MM.1S (cell line): ENCODE measurements around the gene MAP3K12.

Experiments
- DNase-seq: peaks from one replicate; pipeline ENCODE4 v3.0.0-alpha.2; 2015
- H2AFZ ChIP-seq: fragments of 300-600 bp; sonication (generic); 2 replicates; pipeline ENCODE4 v1.6.0; 2016; ENCODE audit warnings: antibody characterized with exemption, low read length
- H3F3A ChIP-seq: fragments of 300-600 bp; sonication (generic); 2 replicates; pipeline ENCODE4 v1.6.1; 2016; ENCODE audit warnings: mild to moderate bottlenecking, antibody characterized with exemption, low read length, moderate library complexity, mixed read lengths; ENCODE audit not compliant: insufficient read depth
- H3K27ac ChIP-seq: fragments of 300-600 bp; sonication (generic); 2 replicates; pipeline ENCODE4 v1.5.1; 2016; ENCODE audit warnings: mild to moderate bottlenecking, low read length
- H3K27me3 ChIP-seq: fragments of 300-600 bp; sonication (generic); replicated peaks from 2 replicates; pipeline ENCODE4 v1.6.0; 2016; ENCODE audit warnings: low read length; ENCODE audit not compliant: insufficient read depth
- H3K36me3 ChIP-seq: fragments of 300-600 bp; sonication (generic); replicated peaks from 2 replicates; pipeline ENCODE4 v1.6.1; 2016; ENCODE audit warnings: mild to moderate bottlenecking, low read length, mixed read lengths; ENCODE audit not compliant: insufficient read depth
- H3K4me1 ChIP-seq: fragments of 300-600 bp; sonication (generic); 2 replicates; pipeline ENCODE4 v1.6.1; 2016; ENCODE audit warnings: low read length, mixed read lengths
- H3K4me2 ChIP-seq: fragments of 300-600 bp; sonication (generic); 2 replicates; pipeline ENCODE4 v1.6.0; 2016; ENCODE audit warnings: low read depth, low read length
- H3K4me3 ChIP-seq: fragments of 300-600 bp; sonication (generic); 2 replicates; pipeline ENCODE4 v1.5.1; 2016; ENCODE audit warnings: low read length, mixed read lengths
- H3K79me2 ChIP-seq: fragments of 300-600 bp; sonication (generic); 2 replicates; pipeline ENCODE4 v1.6.1; 2016; ENCODE audit warnings: mixed run types, low read length, mixed read lengths
- H3K9ac ChIP-seq: fragments of 300-600 bp; sonication (generic); 2 replicates; pipeline ENCODE4 v1.6.1; 2016; ENCODE audit warnings: low read length, mixed read lengths
- H3K9me2 ChIP-seq: fragments of 300-600 bp; sonication (generic); replicated peaks from 2 replicates; pipeline ENCODE4 v1.6.1; 2016; ENCODE audit warnings: mild to moderate bottlenecking, low read length, mixed read lengths; ENCODE audit not compliant: insufficient read depth
- H3K9me3 ChIP-seq: fragments of 300-600 bp; sonication (generic); replicated peaks from 2 replicates; pipeline ENCODE4 v1.6.1; 2016; ENCODE audit warnings: mild to moderate bottlenecking, low read length, mixed read lengths; ENCODE audit not compliant: insufficient read depth
- H4K20me1 ChIP-seq: fragments of 300-600 bp; sonication (generic); 2 replicates; pipeline ENCODE4 v1.6.1; 2016; ENCODE audit warnings: mild to moderate bottlenecking, low read length, moderate library complexity, mixed read lengths; ENCODE audit not compliant: insufficient read depth
- CTCF ChIP-seq: fragments of 300-600 bp; sonication (generic); IDR thresholded peaks from 2 replicates; pipeline ENCODE4 v1.5.1; 2016; ENCODE audit warnings: antibody characterized with exemption, low read length, mixed read lengths
- EZH2 ChIP-seq: fragments of 300-600 bp; sonication (generic); optimal IDR thresholded peaks from 2 replicates; pipeline ENCODE3; 2017; ENCODE audit warnings: low read depth, mild to moderate bottlenecking, antibody characterized with exemption, low read length, mixed read lengths
- EZH2phosphoT487 ChIP-seq: fragments of 300-600 bp; sonication (generic); IDR thresholded peaks from 2 replicates; pipeline ENCODE4 v1.6.1; 2018; ENCODE audit warnings: antibody characterized with exemption, low read length

Gene MAP3K12

GRCh38 chr12:53507603-53507885 lies 8.3 kb upstream of the MAP3K12 start:
- Histone ChIP-seq H3K4me1 (peaks cover 7% of the 10 kb centered on the region), H3K36me3 (no peaks in the 10 kb centered on the region), H3K79me2 (peaks cover 16% of the 10 kb centered on the region), H3K4me2 (no peak overlapping the region), H3K9me3 (no peaks in the 10 kb centered on the region), H4K20me1 (no peaks in the 10 kb centered on the region), H3K27ac (no peak overlapping the region), H3F3A (no peaks in the 10 kb centered on the region; the same call in 1 of the 2 replicates), H3K9me2 (no peaks in the 10 kb centered on the region), H3K4me3 (no peak overlapping the region), H3K27me3 (no peaks in the 10 kb centered on the region), H2AFZ (no peak overlapping the region), H3K9ac (no peak overlapping the region)
- DNase-seq, result no peak
- no peak for TF ChIP-seq EZH2phosphoT487
- TF ChIP-seq CTCF, result no peak
- TF ChIP-seq EZH2, result no peak

GRCh38 chr12:53506881-53507602 lies 7.8 kb upstream of the MAP3K12 start, which contains the start of gene NPFF:
TSS of gene NPFF (minus strand) at chr12:53507484. CDS start at chr12:53507474, 10 bp downstream.
- Histone ChIP-seq H3F3A (no peaks in the 10 kb centered on the region; the same call in 1 of the 2 replicates), H3K9me3 (no peaks in the 10 kb centered on the region), H3K79me2 (peaks cover 21% of the 10 kb centered on the region), H3K27ac (no peak within 1 kb of the TSS), H3K9me2 (no peaks in the 10 kb centered on the region), H2AFZ (no peak within 1 kb of the TSS), H3K27me3 (no peaks in the 10 kb centered on the region), H3K4me1 (peaks cover 9% of the 10 kb centered on the region), H4K20me1 (no peaks in the 10 kb centered on the region), H3K4me2 (no peak within 1 kb of the TSS), H3K36me3 (no peaks in the 10 kb centered on the region), H3K4me3 (no peak within 1 kb of the TSS), H3K9ac (no peak within 1 kb of the TSS)
- no peak for TF ChIP-seq EZH2phosphoT487
- TF ChIP-seq CTCF, result no peak
- TF ChIP-seq EZH2, result no peak
- no peak for DNase-seq

- no peak for DNase-seq
- no peaks in the 10 kb centered on the region for H4K20me1 ChIP-seq
Measured at GRCh38 chr12:53506450-53506785, 7.2 kb upstream of the MAP3K12 start.

More at GRCh38 chr12:53506450-53506785, 7.2 kb upstream of the MAP3K12 start:
- H3F3A ChIP-seq, result no peaks in the 10 kb centered on the region; the same call in 1 of the 2 replicates
- no peaks in the 10 kb centered on the region for H3K36me3 ChIP-seq
- no peak overlapping the region for H2AFZ ChIP-seq
- peaks cover 28% of the 10 kb centered on the region for H3K79me2 ChIP-seq
- TF ChIP-seq CTCF (no peak), EZH2phosphoT487 (no peak), EZH2 (no peak)
- no peaks in the 10 kb centered on the region for H3K9me3 ChIP-seq
- H3K9me2 ChIP-seq, result no peaks in the 10 kb centered on the region
- H3K4me1 ChIP-seq, result peaks cover 13% of the 10 kb centered on the region
- no peak overlapping the region for H3K4me2 ChIP-seq
- H3K4me3 ChIP-seq, result no peak overlapping the region
- H3K9ac ChIP-seq, result no peak overlapping the region
- H3K27ac ChIP-seq, result no peak overlapping the region
- no peaks in the 10 kb centered on the region for H3K27me3 ChIP-seq
